ENCODE results near the gene HEATR1.

Gene HEATR1

DNA sequence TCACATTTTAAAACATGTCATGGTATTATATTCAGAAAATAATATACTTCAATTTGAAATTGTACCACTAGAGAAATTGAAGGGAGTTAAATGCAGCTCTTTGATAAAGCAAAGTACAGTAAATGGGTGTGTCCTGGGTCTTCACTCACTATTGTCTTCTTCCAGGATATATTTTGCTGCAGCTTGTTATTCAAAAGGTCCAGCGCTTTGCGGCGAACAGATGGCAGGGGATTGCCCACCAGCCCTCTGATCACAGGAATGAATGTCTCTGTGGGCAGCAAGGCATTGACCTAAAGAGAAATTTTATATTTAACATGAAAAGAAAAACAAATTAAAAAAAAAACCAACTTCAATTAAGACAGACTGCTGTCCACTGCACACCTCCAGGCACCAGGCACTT, 45.5 kb downstream of the HEATR1 start:
- no peak overlapping the region for H3K4me3 ChIP-seq (ENCODE audit: low read depth, low read length)
- TF ChIP-seq, protein P1, sequence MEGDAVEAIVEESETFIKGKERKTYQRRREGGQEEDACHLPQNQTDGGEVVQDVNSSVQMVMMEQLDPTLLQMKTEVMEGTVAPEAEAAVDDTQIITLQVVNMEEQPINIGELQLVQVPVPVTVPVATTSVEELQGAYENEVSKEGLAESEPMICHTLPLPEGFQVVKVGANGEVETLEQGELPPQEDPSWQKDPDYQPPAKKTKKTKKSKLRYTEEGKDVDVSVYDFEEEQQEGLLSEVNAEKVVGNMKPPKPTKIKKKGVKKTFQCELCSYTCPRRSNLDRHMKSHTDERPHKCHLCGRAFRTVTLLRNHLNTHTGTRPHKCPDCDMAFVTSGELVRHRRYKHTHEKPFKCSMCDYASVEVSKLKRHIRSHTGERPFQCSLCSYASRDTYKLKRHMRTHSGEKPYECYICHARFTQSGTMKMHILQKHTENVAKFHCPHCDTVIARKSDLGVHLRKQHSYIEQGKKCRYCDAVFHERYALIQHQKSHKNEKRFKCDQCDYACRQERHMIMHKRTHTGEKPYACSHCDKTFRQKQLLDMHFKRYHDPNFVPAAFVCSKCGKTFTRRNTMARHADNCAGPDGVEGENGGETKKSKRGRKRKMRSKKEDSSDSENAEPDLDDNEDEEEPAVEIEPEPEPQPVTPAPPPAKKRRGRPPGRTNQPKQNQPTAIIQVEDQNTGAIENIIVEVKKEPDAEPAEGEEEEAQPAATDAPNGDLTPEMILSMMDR (IDR thresholded peaks at IDR 0.05; ENCODE audit: low read depth, low read length): no peak
- no peak for DNase-seq (ENCODE audit: low read depth)

DNA sequence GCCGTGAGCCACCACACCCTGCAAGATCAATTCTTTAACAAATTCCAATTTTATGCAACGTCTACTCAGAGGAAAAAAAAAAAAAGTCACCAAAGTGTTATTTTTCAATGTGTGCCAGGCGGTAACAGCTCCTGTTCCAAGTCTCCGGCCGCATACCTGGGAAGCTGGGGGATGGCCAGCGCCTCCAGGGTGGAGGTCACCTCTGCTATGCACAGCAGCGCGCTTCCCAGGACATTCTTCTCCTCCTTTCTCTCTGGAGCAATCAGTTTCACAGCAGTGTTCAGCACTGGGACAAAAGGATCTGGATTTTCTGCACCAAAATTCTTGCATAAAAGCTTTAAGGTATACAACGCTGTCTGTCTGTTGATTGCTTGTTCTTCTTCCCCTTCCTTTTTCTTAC, 46.2 kb downstream of the HEATR1 start:
- TF ChIP-seq, protein P2, sequence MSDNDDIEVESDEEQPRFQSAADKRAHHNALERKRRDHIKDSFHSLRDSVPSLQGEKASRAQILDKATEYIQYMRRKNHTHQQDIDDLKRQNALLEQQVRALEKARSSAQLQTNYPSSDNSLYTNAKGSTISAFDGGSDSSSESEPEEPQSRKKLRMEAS (IDR thresholded peaks at IDR 0.05; ENCODE audit: low read depth, low read length): no peak
- TF ChIP-seq MYC (IDR thresholded peaks at IDR 0.05; ENCODE audit: low read depth, low read length) (no peak), POLR2A (IDR thresholded peaks at IDR 0.05; ENCODE audit: extremely low read depth, insufficient read length) (no peak)
- TF ChIP-seq, protein P1 (IDR thresholded peaks at IDR 0.05; ENCODE audit: low read depth, low read length): no peak

DNA sequence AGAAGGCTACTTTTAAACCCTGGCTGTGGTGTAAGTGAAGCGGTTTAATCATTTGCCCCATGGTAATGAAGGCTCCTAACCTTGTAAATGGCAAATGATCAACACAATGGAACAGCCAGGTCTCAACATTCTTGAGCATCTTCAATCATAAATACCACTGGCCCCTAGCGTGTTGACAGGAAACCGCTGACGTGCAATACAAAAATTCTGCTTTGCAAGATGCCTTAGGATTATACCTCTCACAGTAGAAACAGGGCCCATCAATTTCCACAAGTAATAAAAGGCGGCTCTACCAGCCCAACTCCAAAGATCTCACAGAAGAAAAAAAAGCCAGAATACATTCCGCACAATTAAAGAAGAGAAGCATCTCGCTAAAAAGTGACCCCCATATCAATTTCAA, 47.7 kb downstream of the HEATR1 start:
- TF ChIP-seq POLR2A (IDR thresholded peaks at IDR 0.05; ENCODE audit: extremely low read depth, insufficient read length) (no peak), MYC (IDR thresholded peaks at IDR 0.05; ENCODE audit: low read depth, low read length) (no peak)
- TF ChIP-seq, protein P2 (IDR thresholded peaks at IDR 0.05; ENCODE audit: low read depth, low read length): no peak
- TF ChIP-seq, protein P1 (IDR thresholded peaks at IDR 0.05; ENCODE audit: low read depth, low read length): no peak
- DNase-seq (ENCODE audit: low read depth): no peak
- no peak overlapping the region for H3K4me3 ChIP-seq (ENCODE audit: low read depth, low read length)

More for the DNA sequence above, 46.2 kb downstream of the HEATR1 start:
- DNase-seq (ENCODE audit: low read depth): no peak
- H3K4me3 ChIP-seq (ENCODE audit: low read depth, low read length): no peak overlapping the region

DNA sequence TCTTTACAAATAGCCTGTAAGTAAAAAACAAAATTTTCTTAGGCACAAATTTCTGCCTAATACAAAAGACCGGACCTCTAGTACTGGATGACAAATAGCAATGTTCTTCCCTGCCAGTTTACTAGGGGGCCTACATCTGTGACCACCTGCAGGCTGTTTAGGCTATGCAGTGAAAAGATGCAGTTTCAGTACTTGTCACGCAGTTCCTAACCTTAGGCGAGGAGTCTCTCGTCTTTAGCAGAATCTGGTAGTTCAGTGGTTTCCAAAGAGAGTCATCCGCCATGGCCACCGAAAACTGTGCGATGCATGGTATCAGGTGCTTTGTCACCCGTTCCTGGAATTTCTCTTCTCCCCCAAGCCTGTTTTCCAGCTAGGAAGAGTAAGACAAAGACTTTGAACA, 50.9 kb downstream of the HEATR1 start:
- no peak overlapping the region for H3K4me3 ChIP-seq (ENCODE audit: low read depth, low read length)
- TF ChIP-seq, protein P2 (IDR thresholded peaks at IDR 0.05; ENCODE audit: low read depth, low read length): no peak
- TF ChIP-seq, protein P1 (IDR thresholded peaks at IDR 0.05; ENCODE audit: low read depth, low read length): no peak
- TF ChIP-seq POLR2A (IDR thresholded peaks at IDR 0.05; ENCODE audit: extremely low read depth, insufficient read length): no peak
- TF ChIP-seq MYC (IDR thresholded peaks at IDR 0.05; ENCODE audit: low read depth, low read length): no peak
- DNase-seq (ENCODE audit: low read depth): no peak

DNA sequence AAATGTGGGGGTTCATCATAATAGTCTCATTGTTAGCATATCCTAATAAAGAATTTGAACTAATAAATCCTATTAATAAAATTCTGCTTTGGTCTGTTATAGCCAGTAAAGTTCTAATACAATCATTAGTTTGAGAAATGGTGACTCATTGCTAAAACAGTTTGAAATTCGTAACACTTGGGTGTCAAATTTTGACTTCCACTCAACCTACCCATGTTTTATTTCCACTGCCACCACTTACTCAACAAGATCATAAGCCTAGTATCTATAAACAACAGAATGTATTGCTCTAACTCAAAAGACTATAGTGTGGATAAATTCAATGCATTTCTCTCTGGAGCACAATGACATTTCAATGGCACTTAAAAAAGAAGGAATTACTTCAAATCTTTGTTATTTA, 51.4 kb downstream of the HEATR1 start:
- no peak for DNase-seq (ENCODE audit: low read depth)
- H3K4me3 ChIP-seq (ENCODE audit: low read depth, low read length): no peak overlapping the region
- TF ChIP-seq POLR2A (IDR thresholded peaks at IDR 0.05; ENCODE audit: extremely low read depth, insufficient read length) (no peak), MYC (IDR thresholded peaks at IDR 0.05; ENCODE audit: low read depth, low read length) (no peak)
- TF ChIP-seq, protein P1 (IDR thresholded peaks at IDR 0.05; ENCODE audit: low read depth, low read length): no peak
- TF ChIP-seq, protein P2 (IDR thresholded peaks at IDR 0.05; ENCODE audit: low read depth, low read length): no peak

DNA sequence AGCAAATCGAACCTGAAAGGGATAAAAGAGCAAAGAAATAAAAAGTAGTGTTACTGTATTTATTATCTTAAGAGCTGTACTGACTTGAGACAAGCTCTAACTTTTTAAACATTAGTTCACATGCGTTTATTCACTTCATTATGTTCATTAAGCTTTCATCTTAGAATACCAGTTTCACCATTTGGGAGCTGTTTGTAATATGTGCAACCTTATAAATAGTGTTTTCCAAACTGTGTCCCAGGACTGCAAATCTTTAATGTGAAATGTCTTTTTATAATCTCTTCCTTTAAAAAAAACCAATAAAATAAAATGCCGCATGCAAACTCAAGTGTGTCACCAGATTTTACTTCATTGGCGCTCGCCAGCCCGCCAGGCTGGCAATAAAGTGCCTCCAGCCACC, 52.2 kb downstream of the HEATR1 start:
- no peak for TF ChIP-seq POLR2A (IDR thresholded peaks at IDR 0.05; ENCODE audit: extremely low read depth, insufficient read length)
- no peak for TF ChIP-seq MYC (IDR thresholded peaks at IDR 0.05; ENCODE audit: low read depth, low read length)
- TF ChIP-seq, protein P2 (IDR thresholded peaks at IDR 0.05; ENCODE audit: low read depth, low read length): no peak
- TF ChIP-seq, protein P1 (IDR thresholded peaks at IDR 0.05; ENCODE audit: low read depth, low read length): no peak
- no peak overlapping the region for H3K4me3 ChIP-seq (ENCODE audit: low read depth, low read length)
- no peak for DNase-seq (ENCODE audit: low read depth)
